ENCODE measurements around the gene UBA3.

DNA sequence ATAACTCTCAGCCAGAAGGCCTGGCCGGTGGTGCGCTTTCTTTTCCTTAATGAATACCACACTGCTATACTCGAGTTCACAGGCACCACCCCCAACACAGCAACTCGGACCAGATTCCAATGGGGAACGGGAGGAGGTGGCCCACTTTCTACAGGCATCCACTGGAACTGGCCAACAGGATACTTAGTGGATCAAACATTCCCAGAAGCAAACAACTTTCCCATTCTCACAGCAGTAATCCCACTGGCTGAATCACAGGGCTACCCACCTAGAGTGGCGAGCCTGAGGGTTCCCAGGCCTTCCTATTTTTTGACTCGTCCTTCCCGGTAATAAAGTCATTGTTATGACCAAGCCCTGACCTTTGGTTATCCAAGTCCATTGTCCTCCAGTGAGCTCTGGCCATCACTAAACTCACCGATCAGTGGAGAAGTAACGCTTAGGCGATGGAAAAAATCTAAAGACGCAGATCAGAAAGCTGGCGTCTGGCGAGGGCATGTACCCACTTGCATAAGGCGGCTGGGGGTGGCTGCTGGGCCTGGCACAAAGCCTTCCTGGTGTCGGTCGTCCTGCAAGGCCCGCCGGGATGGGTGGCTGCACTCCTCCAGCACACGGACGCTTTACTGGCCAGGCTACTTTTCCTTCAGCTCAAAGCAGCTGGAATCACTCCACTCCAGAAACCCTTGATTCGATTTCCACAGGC, 67.9 kb downstream of the UBA3 start:
- TF ChIP-seq, protein P1, sequence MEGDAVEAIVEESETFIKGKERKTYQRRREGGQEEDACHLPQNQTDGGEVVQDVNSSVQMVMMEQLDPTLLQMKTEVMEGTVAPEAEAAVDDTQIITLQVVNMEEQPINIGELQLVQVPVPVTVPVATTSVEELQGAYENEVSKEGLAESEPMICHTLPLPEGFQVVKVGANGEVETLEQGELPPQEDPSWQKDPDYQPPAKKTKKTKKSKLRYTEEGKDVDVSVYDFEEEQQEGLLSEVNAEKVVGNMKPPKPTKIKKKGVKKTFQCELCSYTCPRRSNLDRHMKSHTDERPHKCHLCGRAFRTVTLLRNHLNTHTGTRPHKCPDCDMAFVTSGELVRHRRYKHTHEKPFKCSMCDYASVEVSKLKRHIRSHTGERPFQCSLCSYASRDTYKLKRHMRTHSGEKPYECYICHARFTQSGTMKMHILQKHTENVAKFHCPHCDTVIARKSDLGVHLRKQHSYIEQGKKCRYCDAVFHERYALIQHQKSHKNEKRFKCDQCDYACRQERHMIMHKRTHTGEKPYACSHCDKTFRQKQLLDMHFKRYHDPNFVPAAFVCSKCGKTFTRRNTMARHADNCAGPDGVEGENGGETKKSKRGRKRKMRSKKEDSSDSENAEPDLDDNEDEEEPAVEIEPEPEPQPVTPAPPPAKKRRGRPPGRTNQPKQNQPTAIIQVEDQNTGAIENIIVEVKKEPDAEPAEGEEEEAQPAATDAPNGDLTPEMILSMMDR (IDR thresholded peaks at IDR 0.05; ENCODE audit: insufficient read depth, low read length, poor library complexity, severe bottlenecking): no peak
- TF ChIP-seq EZH2phosphoT487 (conservative IDR thresholded peaks at IDR 0.05; ENCODE audit: low read length): no peak

Data from SU-DHL-6 (cell line).